Ramos (cell line): ENCODE data around the gene CAB39.

Experiments
- in situ Hi-C: fragments of 300-500 bp; cut with MboI; formaldehyde crosslinking; loops from one replicate; pipeline ENCODE4 v1.14.3; 2022; ENCODE audit warnings: low sequenced_read_pairs; ENCODE audit not compliant: unreplicated experiment

The CAB39 gene

DNA sequence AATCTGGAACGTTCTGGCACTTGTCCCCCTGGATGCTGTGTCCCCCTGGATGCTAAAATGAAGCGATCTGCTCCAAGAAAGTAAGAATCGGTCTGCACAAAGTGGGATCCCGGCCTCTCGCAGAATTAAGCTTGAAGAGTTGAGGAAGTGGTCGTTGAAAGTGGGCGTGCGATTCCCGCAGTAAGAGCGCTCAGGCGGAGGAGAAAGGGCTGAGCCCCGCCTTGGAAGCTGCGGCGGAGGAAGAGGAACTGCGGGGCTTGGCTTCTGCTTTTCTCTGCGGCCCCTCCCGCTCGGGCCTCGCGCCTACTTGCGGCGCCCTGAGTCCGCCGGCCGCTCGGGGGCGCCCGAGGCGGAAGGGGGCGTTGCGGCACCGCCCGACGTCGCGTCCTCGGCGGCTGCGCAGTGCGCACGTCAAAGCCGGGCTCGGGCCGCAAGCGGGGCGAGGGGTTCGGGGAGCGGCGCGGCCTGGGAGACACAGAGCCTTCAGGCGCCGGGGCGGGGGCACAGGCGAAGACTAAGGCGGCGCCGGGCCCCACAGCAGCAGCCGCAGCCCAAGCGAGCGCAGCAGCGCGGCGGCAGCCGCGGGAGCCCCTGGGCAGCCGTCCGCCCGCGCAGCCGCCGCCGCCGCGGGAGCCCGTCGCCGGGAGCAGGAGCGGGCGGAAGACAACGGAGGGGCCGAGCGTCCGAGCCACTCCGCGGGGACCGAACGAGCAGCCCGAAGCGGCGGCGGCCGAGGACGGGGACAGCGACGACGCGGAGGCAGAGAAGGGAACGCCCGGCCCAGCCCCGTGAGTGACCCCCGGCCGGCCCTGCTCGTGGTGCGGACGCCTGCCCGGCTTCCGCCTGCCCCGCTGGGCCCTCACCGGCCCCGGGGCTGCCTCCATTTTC is at the start of gene CAB39:
Gene CAB39 (plus strand): TSS at position 400 of the 888 bp plus-strand sequence. CDS start 47,160 bp downstream, outside the sequence.
- in situ Hi-C loops, result no loop called here

DNA sequence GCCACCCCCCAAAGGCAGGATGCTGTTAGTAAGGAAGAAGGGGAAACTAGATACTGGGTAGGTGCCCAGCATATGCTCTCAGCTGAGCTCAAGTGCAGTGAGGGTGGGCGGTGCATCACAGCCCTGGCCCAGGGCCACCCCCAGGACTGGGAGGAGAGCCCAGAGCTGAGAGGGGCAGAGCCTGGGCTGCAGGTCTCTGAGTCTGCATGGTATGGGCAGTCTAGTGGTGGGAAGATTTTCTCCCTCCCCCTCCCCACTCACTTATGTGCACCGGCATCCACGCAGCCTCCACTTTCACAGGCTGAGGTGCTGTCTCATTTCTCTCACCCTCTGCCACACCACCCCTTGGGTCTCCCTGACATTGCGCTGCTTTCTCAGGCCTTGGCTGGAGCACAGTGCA is 48.5 kb upstream of the CAB39 start:
- in situ Hi-C loops, result no loop called here

DNA sequence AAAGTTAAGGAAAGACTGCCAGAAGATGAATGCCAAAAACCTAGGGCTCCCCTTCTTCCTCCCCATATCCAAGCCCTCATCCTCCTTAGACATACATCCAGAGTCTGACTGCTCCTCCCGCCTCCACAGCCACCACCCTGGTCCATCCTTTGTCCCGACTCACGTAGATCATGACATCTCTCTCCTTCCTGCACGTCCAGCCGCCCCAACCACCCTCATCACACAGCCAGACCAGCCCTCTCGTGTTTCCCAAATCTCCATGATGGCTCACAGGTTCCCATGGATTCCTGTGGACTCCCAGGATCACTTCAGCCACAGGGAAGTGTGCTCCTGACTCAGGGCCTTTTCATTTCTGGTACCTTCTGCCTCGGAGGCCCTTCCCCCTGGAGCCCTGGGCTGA is 47.8 kb upstream of the CAB39 start:
- in situ Hi-C loops, result no loop called here

GRCh38 chr2:230665263-230665691 is 47.4 kb upstream of the CAB39 start:
- in situ Hi-C loops, result no loop called here

DNA sequence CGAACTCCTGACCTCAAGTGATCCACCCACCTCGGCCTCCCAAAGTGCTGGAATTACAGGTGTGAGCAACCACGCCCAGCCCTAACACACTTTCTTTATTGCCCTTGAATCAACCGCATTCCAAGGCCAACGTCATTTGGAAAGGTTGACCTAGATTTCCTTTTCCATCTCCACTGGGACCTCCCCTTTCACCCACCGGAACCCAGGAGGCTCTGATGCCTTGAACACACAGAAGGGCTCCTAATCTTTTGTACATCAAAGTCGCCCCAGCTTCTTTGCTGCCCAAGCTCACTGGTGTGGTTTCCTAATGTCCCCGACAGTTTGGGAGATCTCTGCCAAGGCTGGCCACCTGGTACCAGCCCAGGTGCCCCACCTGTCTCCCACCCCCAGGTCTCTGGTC is 46.2 kb upstream of the CAB39 start:
- in situ Hi-C loops, result no loop called here

DNA sequence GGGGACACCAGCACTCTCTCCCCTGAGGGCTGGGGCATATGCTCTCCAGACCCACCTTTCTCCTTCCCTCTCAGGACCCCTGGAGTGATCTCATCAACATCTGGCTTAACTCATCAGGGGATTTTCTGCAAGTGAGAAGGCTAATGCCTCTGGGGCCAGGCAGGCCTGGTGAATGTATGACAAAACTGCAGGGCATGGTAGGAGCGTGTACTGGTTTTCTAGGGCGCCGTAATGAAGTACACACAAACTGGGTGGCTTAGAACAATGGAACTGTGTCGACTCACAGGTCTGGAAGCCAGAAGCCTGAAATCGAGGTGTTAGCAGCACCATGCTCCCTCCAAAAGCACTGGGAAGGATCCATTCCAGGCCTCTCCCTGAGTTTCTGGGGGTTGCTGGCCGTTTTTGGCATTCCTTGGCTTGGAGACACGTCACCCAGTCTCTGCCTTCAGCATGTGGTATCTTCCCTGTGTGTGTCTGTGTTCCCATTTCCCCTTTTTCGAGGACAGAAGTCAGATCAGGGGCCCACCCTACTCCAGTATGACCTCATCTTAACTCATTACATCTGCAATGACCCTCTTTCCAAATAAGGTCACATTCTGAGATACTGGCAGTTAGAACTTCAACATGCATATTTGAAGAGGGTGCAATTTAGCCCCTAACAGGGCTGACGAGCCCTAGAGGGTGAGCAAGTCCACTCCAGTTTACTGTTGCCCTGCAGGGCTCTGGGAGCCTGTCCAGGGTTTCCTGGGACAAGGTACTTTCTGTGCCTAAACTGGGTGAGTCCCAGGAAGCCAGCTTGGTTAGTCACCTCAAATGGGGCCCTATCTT is 45.5 kb upstream of the CAB39 start:
- in situ Hi-C loops, result no loop called here

DNA sequence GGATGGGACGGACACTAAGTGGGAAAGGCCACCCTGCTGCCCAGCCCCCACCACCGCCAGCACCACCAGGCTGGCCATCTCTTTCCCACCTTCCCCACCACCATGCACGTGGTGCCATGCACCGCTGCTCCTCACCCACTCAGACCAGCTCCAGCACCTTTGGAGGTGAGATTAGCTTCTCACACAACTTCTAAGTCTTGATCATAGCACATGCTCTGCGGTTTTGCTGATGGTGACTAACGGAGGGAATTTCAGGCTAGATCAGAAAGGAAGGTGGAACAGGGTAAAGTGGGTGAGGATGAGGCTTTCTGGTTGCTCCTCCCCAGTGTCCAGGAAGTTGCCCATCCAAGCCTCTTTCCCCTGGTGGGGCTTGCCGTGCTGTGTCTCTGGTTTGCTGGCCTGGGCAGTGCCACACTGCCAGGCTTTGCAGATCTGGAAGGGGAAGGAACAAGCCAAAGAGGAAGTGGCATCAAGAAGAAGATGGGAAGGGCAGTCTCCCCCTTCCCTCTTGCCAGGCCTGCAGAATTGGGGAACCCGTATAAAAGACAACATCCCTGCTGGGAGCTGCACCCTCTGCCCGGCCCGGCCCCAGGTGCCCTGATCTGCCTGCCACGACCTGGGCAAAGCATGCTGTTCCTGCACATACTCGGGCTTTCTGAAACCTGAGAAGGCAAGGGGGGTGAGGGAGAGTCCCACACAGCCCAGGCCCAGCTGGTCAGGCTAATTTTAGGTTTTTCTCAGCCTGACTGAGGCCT is 44.3 kb upstream of the CAB39 start:
- in situ Hi-C loops, result no loop called here

DNA sequence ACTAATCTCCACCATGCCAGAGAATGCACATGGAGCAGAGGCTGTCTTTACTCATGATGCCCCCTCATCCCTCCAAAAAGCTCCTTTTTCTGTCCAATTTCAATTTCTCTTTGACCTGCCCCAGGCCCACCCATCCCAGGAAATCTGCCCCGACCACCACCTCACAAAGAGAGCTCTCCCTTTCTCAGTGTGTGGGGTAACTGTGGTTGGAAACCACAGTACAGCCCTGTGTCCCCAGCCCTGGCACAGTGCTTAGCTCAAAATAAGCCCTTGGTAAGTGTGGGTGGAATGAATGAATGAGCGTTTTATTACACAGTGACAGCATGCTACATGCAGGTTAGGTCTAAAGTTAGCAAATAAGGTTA is 43.7 kb upstream of the CAB39 start:
- in situ Hi-C loops, result no loop called here

DNA sequence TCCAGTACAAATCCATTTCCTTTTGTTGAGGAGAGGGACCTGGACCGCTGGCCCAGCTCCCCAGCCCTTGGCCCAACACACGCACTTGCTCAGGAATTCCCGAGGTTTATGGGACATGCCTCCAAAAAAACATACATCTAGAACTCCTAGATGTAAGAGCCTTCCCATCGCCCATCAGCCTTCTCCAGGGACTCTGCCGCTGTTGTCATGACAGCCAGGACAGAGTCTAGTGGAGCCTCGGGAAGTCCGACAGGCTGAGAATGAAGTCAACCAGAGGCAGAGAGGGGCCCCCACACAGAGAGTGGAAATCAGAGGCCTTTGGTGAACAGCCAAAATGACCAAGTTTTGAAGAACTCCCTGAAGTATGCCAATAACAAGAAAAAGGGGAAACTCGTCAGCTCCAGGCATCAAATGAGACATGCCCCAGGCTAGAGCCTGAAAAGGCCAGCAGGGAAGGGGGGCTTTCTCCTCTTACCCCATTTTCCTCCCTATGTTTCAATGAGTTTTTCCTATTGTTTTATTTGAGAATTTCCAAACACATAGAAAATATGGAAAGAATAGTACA is 43.2 kb upstream of the CAB39 start:
- in situ Hi-C loops, result no loop called here

DNA sequence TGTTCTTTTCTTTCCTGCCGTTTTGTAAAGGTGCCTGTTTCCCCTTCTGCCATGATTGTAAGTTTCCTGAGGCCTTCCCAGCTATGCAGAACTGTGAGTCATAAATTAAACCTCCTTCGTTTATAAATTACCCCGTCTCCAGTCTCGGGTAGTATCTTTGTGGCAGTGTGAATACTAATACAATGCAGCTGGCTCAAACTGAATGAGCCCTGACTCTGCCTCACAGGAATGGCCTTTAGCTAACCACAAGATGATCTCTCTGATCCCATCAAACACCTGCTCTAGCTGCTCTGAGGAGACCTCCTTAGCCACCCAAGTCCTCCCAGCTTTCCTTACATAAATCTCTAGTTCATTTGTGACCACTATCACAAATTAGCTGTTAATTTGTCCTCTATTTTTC is 41.5 kb upstream of the CAB39 start:
- in situ Hi-C loops, result no loop called here

GRCh38 chr2:230672836-230673235 is 39.8 kb upstream of the CAB39 start:
- in situ Hi-C loops, result no loop called here

- in situ Hi-C loops, result no loop called here
These were observed 38.2 kb upstream of the CAB39 start for GRCh38 chr2:230674401-230674800.

GRCh38 chr2:230674966-230675672 is 37.5 kb upstream of the CAB39 start:
- in situ Hi-C loops, result no loop called here

DNA sequence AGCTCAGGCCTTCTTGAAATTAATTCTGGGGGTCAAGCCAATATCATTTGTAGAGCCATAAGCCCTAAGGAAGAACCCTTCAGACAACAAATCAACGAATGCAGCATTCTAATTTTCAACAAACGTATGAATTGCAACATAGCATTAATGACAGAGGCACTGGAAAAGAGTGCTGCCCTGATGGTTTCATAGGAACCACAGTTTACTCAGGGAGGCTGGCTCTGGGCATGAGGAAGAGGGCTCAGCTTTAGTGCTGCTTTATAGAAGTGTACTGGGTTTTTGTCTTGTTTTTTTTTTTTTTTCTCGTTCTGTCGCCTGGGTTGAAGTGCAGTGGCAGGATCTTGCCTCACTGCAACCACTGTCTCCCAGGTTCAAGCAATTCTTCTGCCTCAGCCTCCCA is 36.1 kb upstream of the CAB39 start:
- in situ Hi-C loops, result no loop called here

DNA sequence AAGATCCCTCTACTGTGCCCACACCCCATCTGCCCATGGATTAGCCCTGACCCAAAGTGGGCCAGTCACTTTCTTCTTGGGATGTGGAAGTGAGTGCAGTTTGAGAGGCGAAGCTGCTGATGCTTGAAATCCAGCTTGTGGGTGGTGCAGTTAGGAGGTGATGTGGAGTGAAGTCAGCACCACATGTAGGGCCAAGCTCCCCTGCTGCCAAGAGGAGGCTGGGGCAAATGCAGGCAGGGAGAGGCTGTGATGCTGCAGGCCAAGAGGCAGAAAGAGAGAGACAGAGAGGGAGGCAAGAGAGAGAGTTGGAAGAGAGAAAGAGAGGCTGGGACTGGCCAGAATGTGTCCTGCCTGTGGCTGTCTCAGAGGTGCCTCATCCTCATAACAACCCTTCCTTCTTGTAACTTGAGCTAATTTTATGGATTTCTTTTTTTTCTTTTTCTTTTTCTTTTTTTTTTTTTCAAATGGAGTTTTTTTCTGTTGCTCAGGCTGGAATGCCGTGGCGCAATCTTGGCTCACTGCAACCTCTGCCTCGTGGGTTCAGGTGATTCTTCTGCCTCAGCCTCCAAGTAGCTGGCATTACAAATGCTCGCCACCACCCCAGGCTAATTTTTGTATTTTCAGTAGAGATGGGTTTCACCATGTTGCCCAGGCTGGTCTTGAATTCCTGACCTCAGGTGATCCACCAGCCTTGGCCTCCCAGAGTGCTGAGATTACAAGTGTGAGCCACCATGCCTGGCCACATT is 35.3 kb upstream of the CAB39 start:
- in situ Hi-C loops, result no loop called here

DNA sequence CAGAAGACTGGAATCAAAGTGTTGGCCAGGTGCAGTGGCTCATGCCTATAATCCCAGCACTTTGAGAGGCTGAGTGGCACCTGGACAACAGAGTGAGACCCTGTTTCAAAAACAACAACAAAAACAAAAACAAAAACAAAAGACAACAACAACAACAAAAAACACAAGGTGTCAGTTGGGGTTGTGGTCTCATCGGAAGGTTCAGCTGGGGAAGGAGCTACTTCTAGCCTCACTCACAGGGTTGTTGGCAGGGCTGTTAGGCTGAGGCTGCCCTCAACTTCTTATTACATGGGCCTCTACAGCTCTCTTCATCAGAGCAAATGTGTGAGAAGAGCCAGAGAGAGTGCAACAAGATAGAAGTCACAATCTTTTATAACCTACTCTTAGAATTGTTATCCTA is 34.6 kb upstream of the CAB39 start:
- in situ Hi-C loops, result no loop called here

DNA sequence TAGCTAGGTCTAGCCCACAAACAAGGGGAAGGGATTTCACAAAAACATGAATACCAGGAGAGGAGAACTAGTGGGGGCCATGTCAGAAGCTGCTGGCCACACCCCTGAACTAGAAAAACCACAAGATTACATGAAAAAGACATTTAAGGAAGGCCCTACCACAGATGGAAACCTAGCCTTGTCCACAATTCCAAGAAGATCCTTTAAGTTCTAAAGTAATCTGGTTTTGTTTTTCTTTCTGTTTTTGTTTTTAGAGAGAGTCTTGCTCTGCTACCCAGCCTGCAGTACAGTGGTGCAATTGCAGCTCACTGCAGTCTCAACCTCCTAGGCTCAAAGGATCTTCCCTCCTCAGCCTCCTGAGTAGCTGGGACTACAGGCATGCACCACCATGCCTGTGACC is 34.2 kb upstream of the CAB39 start:
- in situ Hi-C loops, result no loop called here

DNA sequence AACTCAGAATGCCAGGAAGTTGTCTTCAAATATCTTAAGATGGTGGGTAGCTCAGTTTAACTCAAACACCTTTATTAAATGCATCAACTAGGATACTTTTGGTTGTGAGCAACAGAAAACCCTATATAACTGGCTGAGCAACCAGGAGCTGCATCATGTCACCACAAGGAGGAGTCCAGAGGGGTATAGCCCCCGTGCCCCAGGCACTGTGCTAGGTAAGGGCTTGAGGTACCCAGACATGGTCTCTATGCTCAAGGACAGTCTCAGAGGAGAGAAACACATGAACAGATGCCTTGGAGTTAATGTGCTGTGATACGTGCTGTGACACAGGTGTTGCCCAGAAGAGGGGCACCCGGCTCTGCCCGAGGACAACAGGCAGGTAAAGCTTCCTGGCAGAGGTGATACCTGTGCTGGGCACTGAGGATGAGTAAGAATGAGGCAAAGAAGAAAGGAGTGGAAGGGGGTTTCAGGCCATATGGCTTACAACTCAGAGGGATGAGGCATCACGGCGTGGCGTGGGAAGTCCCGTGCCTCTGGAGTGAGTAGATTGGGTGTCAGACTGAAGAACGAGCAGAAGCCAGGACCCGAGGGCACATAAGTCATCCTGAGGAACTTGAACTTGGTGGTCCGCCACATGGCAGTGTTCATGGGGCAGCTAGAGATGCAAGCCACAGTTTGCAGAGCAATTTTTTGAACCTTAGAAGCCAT is 32.0 kb upstream of the CAB39 start:
- in situ Hi-C loops, result no loop called here

GRCh38 chr2:230681171-230681545 is 31.5 kb upstream of the CAB39 start:
- in situ Hi-C loops, result no loop called here
